ENCODE measurements around the gene ARHGEF10L.

ARHGEF10L gene

DNA sequence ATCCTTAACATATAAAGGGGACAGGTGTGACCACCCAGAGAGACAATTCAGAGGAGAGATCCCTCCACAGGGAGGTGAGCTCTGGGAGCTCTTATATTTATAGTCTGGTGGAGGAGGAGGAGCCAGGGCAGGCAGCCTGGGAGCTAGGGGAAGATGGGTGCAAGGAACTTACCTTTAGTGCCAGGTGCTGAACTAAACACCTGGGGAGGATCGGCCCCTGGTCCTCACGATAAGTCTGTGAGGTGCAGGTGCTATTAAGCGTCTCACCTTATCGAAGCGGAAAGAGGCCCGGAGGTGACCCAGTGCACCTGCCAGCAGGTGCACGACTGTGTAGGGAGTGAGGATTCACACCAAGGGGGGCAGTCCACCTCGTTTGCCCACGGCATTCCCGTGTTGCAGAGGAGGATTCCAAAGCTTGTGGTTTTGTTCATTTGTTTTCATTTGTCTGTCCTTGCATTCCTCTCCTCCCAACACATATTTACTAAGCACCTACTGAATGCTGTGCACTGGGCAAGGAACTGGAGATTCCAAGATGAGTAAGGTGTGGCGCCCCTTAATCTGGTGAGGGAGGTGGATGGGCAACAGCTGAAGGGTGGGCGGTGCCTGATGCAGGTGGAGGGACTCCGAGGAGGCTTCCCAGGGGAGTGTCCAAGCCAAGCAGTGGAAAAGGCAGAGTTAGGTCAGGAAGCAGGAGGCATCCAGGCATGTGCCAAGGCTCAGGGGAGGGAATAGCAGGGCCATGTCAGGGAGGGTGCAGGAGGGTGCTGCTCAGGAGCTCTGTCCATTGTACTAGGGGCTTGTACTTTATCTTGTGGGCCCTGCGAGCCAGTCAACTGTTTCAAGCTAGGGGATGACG, 11.5 kb downstream of the ARHGEF10L start:
- peak in 1 of 2 experiments; percentile 21 for DNase-seq

DNA sequence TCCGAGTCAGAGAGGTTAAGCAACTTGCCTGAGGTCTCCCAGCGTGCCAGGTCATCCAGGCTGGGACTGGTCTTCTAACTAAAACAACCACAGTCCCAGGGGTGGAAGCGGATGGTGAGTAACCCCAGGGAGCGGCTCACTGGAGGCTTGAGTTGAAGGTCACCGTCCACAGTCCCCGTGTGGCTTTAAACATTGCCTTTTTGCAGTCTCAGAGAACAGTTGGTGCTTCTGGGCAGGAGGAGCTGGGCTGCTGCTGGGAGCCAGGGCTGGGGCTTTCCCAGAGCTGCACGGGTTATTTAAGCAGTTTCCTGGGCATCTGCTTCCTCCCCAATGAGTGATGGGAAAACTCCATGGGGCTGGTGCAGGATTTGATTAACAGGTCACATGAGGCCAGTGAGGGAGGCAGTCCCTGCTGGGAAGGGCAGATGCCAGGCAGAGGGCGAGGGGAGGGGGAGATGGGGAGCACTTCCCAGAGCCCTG, 12.3 kb downstream of the ARHGEF10L start:
- DNase-seq: peak; percentile 71 to 87

DNA sequence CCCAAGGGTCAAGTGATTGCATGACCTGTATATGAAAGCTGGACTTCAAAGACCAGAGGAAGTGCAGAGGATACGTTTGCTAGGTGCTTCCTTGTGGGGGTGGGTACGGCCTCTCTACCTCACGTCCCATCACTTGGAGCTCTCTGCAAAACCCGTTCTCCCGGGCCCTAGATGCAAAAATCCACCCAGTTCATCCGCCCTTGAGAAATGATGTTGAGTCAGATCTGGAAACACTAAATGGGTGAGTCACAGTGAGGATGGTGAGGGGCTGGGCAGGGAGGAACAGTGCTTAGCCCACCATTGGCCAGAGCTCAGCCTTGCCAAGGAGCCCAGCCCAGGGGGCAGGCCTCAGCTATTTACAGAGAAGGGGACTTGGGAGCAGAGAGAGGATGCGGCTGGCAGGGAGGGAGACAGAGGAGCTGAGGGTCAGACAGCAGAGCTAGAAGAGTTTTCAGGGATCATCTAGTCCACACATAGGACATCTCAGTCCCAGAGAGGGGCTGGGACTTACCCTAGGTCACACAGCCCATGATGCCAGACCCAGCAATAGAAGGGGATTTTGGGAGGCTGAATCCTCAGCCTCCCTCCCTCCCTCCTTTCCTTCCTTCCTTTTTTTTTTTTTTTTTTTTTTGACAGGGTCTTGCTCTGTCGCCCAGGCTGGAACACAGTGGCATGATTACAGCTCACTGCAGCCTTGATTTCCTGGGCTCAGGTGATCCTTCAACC, 14.6 kb downstream of the ARHGEF10L start:
- DNase-seq: no peak

DNA sequence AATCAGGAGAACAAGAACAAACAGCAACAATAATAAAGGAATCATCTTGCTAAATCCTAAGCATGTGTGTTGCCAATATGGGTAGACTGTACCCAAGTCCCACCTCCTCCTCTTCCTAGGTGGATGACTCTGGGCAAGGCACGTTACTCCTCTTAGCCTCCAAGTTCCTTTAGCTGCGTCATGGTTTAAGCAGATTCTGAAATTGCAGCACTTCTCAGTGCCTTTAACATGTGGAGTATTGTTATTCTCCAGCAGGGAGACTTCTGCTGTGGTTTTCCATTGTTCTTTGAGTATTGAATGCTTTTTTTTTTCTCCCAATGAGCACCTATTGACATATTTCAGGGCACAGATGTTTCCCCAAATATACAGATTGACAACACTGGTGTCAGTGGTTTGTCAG, 15.5 kb downstream of the ARHGEF10L start:
- DNase-seq: no peak

DNA sequence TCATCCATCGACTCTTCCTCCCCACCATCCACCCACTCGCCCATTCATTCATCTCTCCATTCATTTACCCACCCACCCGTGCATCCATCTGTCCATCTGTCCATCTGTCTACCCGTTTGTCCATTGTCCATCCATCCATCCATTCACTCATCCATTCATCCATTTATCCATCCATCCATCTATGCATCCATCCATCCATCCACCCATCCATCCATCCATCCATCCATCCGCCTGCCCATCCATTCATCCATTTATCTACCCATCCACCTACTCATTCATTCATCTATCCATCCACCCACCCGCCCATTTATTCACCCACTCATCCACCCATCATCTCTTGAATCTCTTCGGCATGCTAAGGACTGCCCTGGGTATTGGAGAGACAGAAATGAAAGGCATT, 18.5 kb downstream of the ARHGEF10L start:
- no peak for DNase-seq

DNA sequence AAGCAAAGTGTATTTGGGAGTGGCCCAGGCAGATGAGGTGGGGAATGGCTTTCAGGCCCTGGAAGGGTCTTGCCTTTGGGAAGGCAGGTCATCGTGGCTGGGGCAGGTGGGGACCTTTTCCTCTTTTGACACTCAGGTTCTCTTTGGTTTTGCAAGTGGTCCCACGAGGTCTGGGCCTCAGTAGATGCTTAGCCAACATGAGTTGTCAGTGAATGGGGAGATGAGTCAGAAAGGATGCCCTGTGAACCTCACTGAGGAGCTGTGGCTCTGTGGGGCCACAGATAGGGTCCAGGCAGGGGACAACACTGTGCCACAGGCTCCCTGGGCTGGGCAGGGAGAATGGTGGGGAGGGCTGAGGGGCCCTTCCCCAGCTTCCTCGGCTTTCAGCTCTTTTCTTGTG, 19.0 kb downstream of the ARHGEF10L start:
- DNase-seq: no peak

DNA sequence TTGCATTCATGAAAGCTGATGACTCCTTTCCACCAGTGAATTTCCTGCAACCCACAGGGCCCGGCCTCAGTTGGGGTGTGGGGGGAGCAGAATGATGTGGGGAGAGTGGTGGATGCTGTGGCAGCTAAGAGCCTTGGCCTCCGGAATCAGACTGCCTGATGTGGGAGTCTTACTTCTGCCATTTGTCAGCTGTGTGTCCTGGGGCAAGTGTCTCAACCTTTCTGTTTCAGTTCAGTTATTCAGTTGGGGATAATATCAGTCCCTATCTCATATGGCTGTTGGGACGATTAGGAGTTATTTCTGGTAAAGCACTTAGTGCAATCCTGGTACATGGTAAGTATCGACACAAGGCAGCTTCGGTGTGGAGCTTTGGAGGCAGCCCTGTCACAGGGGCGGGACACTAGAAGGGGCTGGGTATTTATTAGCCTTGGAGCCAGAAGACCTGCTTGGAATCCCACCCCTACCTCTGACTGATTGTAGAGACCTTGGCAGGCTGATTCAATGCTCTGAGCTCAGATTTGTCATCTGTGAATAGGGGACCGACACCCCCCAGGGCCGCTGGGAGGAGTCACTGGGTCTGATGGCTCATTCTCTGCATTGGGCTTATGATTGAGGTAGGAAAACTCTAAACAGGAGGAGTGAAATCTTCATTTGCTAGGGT, 19.6 kb downstream of the ARHGEF10L start:
- no peak for DNase-seq

DNA sequence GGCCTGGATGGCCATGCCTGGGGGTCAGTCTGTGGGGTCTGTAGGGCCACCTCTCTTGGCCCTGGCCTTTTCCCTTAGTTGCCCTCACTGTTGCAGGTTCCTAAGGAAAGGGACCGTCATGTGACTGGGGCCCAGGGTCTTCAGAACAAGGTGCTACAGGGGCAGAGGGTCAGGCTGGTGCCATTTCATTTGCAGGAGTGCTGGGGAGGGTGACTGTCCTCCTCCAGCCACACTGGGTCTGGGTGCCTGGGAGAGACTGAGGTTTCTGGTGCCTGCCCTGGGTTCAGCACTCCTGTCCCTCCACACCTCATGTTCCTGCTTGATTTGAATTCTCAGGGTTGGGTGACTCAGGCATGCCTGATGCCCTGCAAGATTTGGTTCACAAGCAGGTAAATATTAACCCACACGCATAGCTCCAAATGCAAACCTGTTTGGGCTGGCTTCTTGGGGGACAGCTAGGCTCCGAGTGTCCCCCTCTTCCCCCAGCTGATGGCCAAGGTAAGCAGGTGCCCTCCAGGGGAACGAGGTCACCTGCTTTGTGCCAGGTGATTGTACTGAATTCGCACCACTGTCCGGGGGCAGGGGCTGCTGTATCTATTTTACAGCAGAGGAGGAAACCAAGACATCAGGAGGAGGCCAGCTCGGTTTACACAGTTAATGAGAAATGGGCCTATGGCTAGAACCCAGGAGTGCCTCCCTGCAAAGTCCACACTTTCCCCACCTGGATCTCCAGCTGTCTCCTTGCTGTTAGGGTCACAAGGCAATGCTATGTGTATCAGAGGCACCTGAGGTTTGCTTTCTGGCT, 20.3 kb downstream of the ARHGEF10L start:
- no peak for DNase-seq

DNA sequence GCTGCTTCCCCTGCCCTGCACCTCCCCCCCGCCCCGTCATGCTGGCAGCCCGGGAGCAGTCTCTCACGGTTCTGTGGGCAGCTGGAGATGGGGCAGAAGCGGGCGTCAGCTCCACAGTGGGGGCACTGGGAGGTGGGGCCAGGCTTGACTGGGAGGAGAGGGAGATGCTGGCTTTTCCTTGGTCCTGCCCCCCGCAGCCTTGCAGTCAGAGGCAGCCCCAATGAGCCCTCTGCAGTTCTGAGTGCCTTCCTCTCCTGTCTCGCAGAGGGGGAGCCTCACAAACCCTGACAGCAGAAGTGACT, 21.7 kb downstream of the ARHGEF10L start:
- DNase-seq: no peak

DNA sequence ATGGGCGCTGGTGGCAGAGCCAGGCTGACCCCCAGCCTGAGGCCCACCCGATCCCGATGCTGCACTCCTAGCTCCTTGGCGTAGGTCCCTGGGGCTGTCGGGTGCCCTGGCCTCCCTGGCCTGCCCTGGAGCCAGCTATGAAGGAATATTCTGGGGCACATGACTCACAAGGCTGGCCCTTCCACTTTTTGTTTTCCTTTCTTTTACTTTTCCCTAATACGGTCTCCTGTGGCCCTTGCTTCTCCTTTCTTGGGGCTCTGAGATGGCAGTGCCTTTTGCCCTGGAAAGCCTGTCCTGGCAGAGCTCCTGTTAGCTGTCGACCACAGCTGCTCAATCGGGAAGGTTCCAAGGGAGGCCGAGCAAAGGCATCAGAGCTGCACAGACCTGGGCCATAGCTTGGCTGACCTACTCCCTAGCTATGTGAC, 22.1 kb downstream of the ARHGEF10L start:
- DNase-seq: no peak

DNA sequence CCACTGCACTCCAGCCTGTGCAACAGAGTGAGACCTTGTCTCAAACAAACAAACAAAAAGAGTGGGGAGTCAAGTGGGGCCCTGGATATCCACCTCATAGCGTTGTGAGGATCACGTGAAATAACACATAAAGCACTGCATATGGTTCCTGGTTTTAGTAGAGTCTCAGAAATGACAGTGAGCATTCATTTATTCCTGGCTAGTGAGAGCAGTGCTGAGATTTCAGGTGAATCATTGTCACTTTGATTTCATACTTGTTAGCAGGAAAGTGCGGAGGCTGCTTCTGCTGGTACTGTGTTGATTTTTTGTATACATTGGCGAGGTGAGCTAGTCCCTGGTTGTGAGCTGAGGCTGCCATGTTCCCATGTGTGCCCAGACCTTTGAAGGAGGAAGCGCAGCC, 22.9 kb downstream of the ARHGEF10L start:
- no peak for DNase-seq

DNA sequence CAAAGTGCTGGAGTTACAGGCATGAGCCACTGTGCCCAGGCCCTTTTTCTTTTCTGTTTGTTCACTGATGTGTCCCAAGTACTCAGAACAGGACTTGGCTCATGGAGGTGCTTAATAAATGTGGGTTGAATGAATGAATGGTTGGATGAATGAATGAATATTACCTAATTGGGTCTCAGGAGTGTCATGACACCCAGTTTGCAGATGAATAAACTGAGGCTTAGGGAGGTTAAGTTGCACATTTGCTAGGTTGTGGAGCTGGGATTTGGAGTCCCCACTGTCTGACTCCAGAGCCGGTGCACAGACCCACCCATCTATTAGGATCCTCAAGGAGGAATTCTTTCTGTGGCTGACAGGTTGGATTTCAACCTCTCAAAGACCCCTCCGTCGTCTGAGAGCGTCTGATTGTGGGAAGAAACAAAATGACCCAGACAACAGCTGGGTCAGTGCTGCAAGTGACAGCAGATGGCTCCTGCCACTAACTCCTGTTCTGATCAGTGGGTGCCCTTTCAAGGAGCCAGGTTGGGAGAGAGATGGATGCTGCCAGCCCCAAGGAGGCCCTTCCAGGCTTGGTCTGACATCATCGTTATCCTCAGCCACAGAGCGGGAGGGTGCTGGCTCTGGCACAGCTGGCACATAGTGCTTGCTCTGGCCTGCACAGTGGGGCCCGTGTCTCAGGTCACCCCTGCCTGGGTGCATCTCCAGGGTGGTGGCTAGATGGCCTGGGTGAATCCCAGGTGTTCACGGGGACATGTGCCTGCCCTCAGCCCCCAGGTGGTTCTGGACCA, 24.2 kb downstream of the ARHGEF10L start:
- peak; percentile 79 to 89 for DNase-seq

DNA sequence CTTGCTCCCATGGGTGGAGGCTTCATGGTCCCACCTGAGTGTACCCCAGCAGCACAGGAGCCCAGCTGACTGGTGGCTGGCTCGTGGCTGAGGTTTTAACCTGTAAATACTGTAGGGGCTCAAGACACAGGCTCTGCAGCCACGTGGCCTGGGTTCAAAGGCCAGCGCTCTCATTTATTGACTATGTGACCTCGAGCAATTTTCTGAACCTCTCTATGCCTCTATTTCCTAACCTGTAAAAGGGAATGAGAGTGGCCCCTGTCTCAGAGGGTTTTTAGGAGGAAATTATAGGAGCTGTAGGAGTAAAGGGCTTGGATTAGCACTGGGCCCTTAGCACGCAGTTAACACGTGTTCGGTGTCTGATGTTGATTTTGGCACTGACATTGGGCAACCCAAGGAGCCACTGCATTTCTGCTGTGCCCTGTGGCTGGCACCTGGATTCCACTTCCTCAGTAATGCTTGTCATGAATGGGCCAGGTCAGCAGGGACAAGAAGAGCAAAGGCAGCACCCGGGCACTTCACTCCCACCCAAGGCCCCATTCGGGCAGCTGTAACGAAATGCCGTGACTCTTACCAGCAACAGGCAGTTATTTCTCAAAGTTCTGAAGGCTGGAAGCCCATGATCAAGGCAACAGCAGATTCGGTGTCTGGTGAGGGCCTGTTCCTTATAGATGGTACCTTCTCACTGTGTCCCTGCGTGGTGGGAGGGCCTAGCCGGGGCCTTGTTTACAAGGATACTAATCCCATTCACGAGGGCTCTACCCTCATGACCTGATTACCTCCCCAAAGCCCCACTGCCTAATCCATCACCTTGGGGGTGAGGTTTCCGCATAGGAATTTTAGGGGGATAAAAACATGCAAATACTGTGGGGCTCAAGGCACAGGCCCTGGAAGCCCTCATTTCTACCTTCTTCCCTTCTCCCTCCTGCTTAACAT, 25.2 kb downstream of the ARHGEF10L start:
- DNase-seq: no peak

DNA sequence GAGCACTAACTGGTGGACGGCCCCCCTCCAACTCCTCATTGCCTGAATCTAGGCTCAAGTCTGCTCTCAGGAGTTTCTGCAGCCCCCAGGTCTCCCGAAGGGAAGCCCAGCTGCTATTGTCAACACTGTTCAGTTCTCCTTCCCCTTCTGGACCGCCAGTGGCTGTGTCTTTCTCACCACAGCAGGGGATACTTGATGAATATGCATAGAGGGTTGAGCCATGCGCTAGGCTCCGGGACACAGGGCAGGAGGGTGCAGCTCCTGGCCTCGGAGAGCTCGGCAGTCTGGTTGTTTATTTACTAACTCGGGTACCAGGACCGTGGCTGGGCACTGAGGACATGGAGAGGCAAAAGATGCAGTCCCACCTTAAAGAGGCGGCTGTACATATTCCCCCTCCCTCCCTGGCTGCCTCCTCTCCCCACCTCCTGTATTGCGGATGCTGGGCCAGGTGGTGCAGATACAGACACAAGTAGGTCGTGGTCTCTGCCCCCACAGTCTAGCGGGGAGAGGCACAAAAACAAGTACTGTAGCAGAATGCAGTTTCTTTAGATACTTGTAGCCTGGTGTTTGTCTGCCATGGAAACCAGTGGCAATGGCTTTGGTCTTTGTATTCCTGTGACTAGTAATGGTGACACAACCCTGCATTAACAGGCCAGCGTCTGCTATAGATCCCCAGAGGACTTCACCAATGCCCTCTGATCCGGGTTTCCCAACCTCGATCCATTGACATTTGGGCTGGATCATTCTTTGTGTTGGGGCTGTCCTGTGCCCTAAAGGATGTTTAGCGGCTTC, 26.2 kb downstream of the ARHGEF10L start:
- peak in 1 of 2 experiments; percentile 17 for DNase-seq

DNA sequence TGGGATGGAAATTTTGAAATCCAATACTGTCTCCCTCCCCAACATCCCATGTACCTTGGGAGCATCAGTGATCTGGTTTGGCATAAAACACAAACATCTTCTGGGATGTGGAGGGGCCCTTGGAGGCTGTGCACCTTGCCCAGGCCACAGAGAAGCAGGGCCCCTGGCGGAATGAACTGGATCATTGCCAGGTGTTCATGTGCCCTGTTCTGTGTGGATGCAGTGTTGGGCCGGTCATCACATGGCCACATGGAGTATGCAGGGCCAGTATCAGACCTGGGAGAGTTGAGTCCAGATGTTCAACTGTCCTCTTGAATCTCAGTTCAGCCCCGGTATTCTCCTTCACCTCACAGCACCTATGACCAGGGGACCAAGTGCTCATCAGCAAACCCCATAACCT, 26.9 kb downstream of the ARHGEF10L start:
- DNase-seq: no peak

DNA sequence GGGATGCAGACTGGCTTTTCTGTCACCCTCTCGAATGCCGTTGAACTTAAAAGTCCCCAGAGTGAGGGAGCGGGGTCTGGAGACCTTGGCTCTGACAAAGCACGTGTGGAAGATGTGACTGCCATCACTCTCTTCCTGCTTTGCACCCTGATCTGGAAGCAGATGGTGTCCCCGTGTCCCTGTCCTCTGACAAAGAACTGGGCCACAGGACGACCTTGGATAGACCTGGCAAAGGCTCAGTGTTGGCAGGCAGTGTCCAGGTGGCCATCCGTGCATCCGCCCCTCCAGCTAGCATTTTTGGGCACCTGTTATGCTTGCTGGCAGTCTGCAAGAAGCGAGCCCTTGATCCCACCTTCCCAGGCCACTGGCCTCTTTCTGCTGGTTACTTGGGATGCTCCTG, 27.4 kb downstream of the ARHGEF10L start:
- DNase-seq: no peak

DNA sequence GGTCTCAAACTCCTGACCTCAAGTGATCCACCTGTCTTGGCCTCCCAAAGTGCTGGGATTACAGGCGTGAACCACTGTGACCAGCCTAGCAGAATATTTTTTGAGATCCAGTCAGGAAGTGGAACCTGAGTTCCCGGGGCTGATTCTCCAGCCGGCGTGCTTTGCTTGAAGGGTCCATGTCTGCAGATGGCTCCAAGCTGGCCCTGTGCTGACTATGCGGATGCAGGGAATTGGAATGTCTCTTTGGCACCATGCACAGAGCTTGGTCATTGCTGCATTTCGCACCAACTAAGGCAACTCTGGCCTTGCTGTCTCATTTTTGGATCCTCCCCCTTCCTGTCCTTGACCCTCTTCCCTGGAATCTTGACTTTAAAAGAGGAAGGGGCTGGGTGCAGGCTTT, 28.1 kb downstream of the ARHGEF10L start:
- DNase-seq: no peak

DNA sequence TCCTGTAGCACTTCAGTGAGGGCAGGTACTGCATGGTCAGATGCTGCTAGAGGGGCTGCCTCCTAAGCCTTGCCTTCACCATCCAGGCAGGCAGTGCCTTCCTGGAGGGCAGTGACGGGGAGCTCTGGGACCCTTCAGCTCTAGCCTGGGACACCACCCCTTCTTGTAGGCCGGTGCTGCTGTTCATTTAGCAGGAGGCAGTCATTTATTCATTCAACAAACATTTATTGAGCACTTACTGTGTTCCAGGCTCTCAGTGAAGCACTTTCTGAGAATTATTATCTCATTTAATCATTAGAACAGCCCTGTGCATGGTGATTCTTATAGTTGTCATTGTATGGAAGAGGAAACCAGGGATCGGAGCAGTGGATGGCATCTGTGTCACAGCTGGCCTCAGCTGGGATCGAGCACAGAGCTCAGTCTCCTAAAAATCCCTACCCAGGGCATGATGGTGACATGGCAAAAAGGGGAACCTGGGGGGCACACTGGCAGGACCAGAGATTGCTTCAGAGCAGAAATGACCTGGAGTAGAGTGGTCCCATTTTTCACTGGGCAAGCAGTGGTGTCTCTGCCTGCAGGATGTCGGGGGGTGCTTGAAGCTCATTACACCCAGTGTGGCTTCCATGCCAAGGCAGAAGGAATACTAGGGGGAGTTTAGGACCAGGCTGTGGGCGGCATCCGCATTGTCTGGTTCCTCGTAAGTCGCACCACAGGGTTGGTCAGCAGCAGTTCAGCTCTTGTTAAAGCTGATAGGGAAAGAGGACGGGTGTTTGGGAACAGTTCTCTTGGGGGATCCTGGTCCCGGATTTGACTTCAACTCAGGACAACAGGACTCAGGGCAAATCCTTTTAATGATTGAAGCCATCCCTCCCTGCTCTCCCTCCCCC, 28.8 kb downstream of the ARHGEF10L start:
- no peak for DNase-seq
